Effector memory CD4-positive, alpha-beta T cell (primary cell): ENCODE results near the gene MYLK.
A peak's percentile ranks its signal among the peaks of the same experiment; 100 is the strongest.

Experiments used
- DNase-seq, 3 donors: peaks; one replicate each; pipeline ENCODE4 v3.0.0-alpha.2; 2020
- H3K27ac ChIP-seq: 2 replicates; pipeline ENCODE4 v1.7.0; 2013; ENCODE audit warnings: mild to moderate bottlenecking, low read length, moderate library complexity; ENCODE audit not compliant: insufficient read depth, poor library complexity, severe bottlenecking
- H3K27me3 ChIP-seq: replicated peaks from 2 replicates; pipeline ENCODE4 v1.7.0; 2013; ENCODE audit warnings: mild to moderate bottlenecking, low read length; ENCODE audit not compliant: insufficient read depth, control insufficient read depth, poor library complexity, severe bottlenecking
- H3K36me3 ChIP-seq: 2 replicates; pipeline ENCODE4 v1.7.0; 2013; ENCODE audit warnings: mild to moderate bottlenecking, low read length, moderate library complexity; ENCODE audit not compliant: control insufficient read depth, insufficient read depth
- H3K4me1 ChIP-seq: 2 replicates; pipeline ENCODE4 v1.7.0; 2013; ENCODE audit warnings: low read length, mild to moderate bottlenecking; ENCODE audit not compliant: control insufficient read depth, insufficient read depth, poor library complexity, severe bottlenecking
- H3K4me3 ChIP-seq: 2 replicates; pipeline ENCODE4 v1.7.0; 2013; ENCODE audit warnings: low read length, low read depth, mild to moderate bottlenecking; ENCODE audit not compliant: insufficient read depth, poor library complexity, severe bottlenecking
- H3K9me3 ChIP-seq: 2 replicates; pipeline ENCODE4 v1.7.0; 2013; ENCODE audit warnings: mild to moderate bottlenecking, low read length, moderate library complexity; ENCODE audit not compliant: control insufficient read depth
- total RNA-seq, 3 donors: gene quantifications; one replicate each; lab custom pipeline; 2026; lab: John Stamatoyannopoulos, UW

The MYLK gene
- 0 to 0.17 (median 0.09) reads per million in 3 donors for total RNA-seq

- Histone ChIP-seq H3K4me3 (no peak within 1 kb of the TSS), H3K36me3 (no peaks in the 10 kb centered on the region), H3K27me3 (peaks cover 16% of the 10 kb centered on the region), H3K27ac (no peak within 1 kb of the TSS), H3K9me3 (no peaks in the 10 kb centered on the region), H3K4me1 (peaks cover 6% of the 10 kb centered on the region)
- peak in 1 of 3 donors; percentile 4 for DNase-seq
These were observed at the start of gene MYLK for GRCh38 chr3:123884203-123884831. Gene MYLK (minus strand): TSS chr3:123884332. CDS start chr3:123793841, 90,491 bp downstream.

DNA sequence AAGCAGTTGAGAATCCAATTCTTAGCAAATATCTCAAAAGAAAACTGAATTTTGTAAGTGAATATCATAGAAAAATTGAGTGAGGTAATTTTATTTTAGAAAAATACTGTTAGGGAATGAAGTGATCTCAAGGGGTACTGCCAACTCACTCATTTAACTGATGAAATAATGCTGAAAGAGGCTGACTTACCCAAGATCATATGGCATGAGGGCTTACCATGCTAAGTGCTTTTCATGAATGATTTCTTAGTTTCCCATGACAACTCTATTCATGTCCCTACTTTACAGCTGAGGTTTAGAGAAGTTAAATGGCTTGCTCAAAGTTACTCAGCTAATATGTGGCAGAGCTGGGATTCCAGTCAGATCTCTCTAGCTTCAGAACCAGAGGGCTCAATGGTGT, 46.3 kb upstream of the MYLK start:
- H3K4me3 ChIP-seq, result no peak overlapping the region
- no peaks in the 10 kb centered on the region for H3K4me1 ChIP-seq
- no peak for DNase-seq
- H3K27ac ChIP-seq, result no peak overlapping the region
- H3K36me3 ChIP-seq, result no peaks in the 10 kb centered on the region
- no peaks in the 10 kb centered on the region for H3K27me3 ChIP-seq
- no peaks in the 10 kb centered on the region for H3K9me3 ChIP-seq

DNA sequence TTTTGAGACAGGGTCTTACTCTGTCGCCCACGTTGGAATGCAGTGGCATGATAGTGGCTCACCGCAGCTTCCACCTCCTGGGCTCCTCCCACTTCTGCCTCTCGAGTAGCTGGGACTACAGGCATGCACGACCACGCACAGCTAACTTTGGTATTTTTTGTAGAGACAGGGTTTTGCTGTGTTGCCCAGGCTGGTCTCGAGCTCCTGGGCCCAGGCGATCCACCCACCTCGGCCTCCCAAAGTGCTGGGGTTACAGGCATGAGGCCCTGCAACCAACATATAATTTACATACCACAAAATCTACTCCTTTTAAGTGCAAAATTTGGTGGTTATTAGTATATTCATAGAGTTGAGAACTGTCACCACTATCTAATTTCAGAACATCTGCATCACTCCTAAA, 45.2 kb upstream of the MYLK start:
- no peaks in the 10 kb centered on the region for H3K27me3 ChIP-seq
- no peak overlapping the region for H3K4me3 ChIP-seq
- H3K9me3 ChIP-seq, result no peaks in the 10 kb centered on the region
- H3K4me1 ChIP-seq, result no peaks in the 10 kb centered on the region
- H3K27ac ChIP-seq, result no peak overlapping the region
- no peaks in the 10 kb centered on the region for H3K36me3 ChIP-seq
- DNase-seq, result no peak

DNA sequence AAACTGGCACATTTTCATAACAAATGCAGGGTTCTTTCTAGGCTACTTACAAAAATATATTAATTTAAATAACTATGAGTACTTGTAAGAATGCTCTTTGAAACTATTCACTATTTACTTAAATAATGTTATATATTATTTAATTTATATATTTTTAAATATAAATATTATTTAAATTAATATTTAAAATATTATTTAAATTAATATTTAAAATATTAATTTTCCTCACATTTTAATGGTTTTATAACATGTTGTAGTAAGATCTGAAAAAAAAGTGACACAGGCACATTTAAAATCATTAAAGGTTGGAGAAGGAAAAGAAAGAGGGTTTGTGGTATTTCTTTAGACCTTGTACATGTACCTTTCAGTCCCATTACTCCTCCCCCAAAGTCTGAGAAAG, 42.3 kb upstream of the MYLK start:
- Histone ChIP-seq H3K27ac (no peak overlapping the region), H3K4me3 (no peak overlapping the region), H3K36me3 (no peaks in the 10 kb centered on the region), H3K27me3 (no peaks in the 10 kb centered on the region), H3K4me1 (no peaks in the 10 kb centered on the region), H3K9me3 (peaks cover 3% of the 10 kb centered on the region)
- DNase-seq, result no peak

DNA sequence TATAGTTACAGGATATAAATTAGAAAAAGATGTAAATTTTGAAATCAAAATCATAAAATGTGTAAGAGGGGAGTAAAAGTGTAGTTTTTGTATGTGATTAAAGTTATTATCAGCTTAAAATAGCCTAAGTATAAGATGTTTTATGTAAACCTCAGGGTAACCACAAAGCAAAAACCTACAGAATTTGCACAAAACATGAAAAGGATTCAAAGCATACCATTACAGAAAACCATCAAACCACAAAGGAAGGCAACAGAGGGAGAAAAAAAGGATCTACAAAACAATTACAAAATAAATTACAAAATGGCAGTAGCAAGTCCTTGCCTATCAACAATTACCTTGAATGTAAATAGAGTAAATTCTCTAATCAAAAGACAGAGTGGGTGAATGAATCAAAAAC, 36.7 kb upstream of the MYLK start:
- Histone ChIP-seq H3K9me3 (peaks cover 10% of the 10 kb centered on the region), H3K27me3 (no peaks in the 10 kb centered on the region), H3K36me3 (peaks cover 11% of the 10 kb centered on the region), H3K27ac (no peak overlapping the region), H3K4me3 (no peak overlapping the region), H3K4me1 (no peaks in the 10 kb centered on the region)
- DNase-seq, result no peak

DNA sequence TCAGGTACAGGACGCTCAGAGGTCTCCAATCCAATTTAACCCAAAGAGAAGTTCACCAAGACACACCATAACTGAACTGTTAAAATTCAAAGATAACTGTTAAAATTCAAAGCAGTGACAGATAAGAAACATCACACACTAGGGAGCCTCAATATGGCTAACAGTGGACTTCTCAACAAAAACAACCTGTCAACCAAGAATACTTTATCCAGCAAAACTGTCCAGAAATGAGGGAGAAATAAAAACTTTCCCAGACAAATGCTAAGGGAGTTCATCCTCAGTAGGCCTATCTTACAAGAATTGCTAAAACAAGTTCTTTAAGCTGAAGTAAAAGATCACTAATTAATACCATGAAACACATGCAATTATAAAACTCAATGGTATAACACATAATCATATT, 36.3 kb upstream of the MYLK start:
- Histone ChIP-seq H3K27me3 (no peaks in the 10 kb centered on the region), H3K27ac (no peak overlapping the region), H3K36me3 (peaks cover 11% of the 10 kb centered on the region), H3K4me3 (no peak overlapping the region), H3K4me1 (no peaks in the 10 kb centered on the region), H3K9me3 (peaks cover 10% of the 10 kb centered on the region)
- DNase-seq, result no peak

GRCh38 chr3:123919353-123919752, 35.2 kb upstream of the MYLK start:
- Histone ChIP-seq H3K27ac (no peak overlapping the region), H3K9me3 (peaks cover 10% of the 10 kb centered on the region), H3K4me1 (no peaks in the 10 kb centered on the region), H3K27me3 (no peaks in the 10 kb centered on the region), H3K36me3 (peaks cover 17% of the 10 kb centered on the region), H3K4me3 (no peak overlapping the region)
- no peak for DNase-seq

DNA sequence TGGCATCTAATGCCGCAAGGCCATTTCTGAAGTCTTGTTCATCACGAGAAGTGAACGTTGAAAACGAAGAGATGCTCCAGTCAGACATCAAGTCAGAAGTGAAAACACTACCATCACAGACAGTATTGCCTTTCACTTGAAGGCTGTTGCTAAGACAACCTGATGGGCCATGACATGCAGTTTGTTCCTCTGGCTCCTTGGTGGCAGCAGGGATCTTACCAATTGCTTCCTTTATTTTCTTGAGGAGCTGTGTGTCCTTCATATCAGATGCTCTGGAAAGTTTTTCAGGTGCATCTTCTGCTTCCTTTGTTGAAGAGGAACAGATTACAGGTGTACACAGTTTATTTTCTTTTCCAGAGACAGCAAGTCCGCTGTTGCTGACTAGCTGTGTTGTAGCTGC, 30.7 kb upstream of the MYLK start:
- no peak overlapping the region for H3K27ac ChIP-seq

DNA sequence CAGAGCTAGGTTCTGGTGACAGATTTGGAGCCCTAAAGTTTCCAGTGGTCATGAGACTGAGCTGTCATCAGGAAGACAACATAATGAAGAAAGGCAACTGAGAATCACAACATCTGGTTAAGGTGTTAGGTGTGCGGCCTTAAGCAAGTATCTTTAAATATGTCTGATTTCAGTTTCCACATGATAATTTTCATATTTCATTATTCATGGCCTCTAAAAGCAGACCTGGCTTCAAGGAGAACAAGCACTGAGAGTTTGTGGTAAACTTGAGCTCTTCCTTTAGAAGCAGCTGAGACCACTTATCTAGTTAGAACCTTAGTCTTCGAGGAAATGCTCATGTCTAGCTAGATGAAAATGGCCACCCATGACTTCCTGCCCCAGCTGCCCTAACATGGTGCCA, 25.7 kb upstream of the MYLK start:
- no peak for DNase-seq
- no peak overlapping the region for H3K4me3 ChIP-seq
- peaks cover 5% of the 10 kb centered on the region for H3K36me3 ChIP-seq
- H3K4me1 ChIP-seq, result no peaks in the 10 kb centered on the region
- no peak overlapping the region for H3K27ac ChIP-seq
- H3K9me3 ChIP-seq, result no peaks in the 10 kb centered on the region
- H3K27me3 ChIP-seq, result no peaks in the 10 kb centered on the region

More for the DNA sequence above, 30.7 kb upstream of the MYLK start:
- Histone ChIP-seq H3K9me3 (no peaks in the 10 kb centered on the region), H3K36me3 (peaks cover 17% of the 10 kb centered on the region), H3K4me3 (no peak overlapping the region), H3K27me3 (no peaks in the 10 kb centered on the region), H3K4me1 (no peaks in the 10 kb centered on the region)
- no peak for DNase-seq

DNA sequence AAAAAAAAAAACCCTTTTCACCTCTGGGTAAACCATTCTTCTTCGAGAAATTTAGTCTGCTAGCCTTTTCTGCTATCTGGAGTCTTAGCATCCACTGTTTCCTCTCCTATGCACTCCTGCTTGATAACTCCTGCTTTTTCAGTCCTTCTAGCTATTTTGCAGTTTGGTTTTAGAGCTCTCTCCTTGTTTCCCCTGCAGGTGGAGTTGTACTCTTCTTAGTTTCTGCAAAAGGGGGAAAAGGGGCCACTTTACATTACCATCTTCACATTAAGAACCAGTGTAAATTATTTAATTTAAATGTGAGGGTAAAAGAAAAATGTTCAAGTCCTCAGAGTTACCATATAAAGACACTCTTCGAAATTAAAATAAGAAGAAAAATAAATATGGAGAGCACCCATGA, 23.6 kb upstream of the MYLK start:
- H3K4me3 ChIP-seq, result no peak overlapping the region
- H3K4me1 ChIP-seq, result no peaks in the 10 kb centered on the region
- H3K9me3 ChIP-seq, result no peaks in the 10 kb centered on the region
- no peak overlapping the region for H3K27ac ChIP-seq
- DNase-seq, result no peak
- no peaks in the 10 kb centered on the region for H3K27me3 ChIP-seq
- no peaks in the 10 kb centered on the region for H3K36me3 ChIP-seq
